ENCODE data around the gene CACNA1C.

Gene CACNA1C

GRCh38 chr12:2301531-2302461 lies 249.0 kb downstream of the CACNA1C start:
- DNase-seq: no peak

- no peak for DNase-seq
These were observed 250.2 kb downstream of the CACNA1C start for GRCh38 chr12:2302711-2303580.

- DNase-seq: no peak
These were observed 251.4 kb downstream of the CACNA1C start for GRCh38 chr12:2304223-2304622.

GRCh38 chr12:2306012-2306411 lies 253.2 kb downstream of the CACNA1C start:
- peak; percentile 71 for DNase-seq

- DNase-seq: no peak
These were observed 253.9 kb downstream of the CACNA1C start for GRCh38 chr12:2306735-2307134.

GRCh38 chr12:2307550-2307949 lies 254.8 kb downstream of the CACNA1C start:
- no peak for DNase-seq

GRCh38 chr12:2309647-2310046 lies 256.9 kb downstream of the CACNA1C start:
- no peak for DNase-seq

GRCh38 chr12:2311020-2311778 lies 258.4 kb downstream of the CACNA1C start:
- no peak for DNase-seq

GRCh38 chr12:2312175-2312574 lies 259.4 kb downstream of the CACNA1C start:
- DNase-seq: no peak

GRCh38 chr12:2312770-2313169 lies 260.0 kb downstream of the CACNA1C start:
- DNase-seq: no peak

- DNase-seq: no peak
These were observed 261.7 kb downstream of the CACNA1C start for GRCh38 chr12:2314492-2314891.

- DNase-seq: no peak
These were observed 265.0 kb downstream of the CACNA1C start for GRCh38 chr12:2317772-2318171.

GRCh38 chr12:2318286-2318685 lies 265.5 kb downstream of the CACNA1C start:
- DNase-seq: no peak

- DNase-seq: no peak
These were observed 266.3 kb downstream of the CACNA1C start for GRCh38 chr12:2319136-2319535.

GRCh38 chr12:2319737-2320506 lies 267.1 kb downstream of the CACNA1C start:
- DNase-seq: no peak

GRCh38 chr12:2320841-2321240 lies 268.1 kb downstream of the CACNA1C start:
- no peak for DNase-seq

GRCh38 chr12:2322554-2323120 lies 269.9 kb downstream of the CACNA1C start:
- DNase-seq: peak; percentile 62

GRCh38 chr12:2323532-2324255 lies 270.9 kb downstream of the CACNA1C start:
- no peak for DNase-seq

GRCh38 chr12:2324387-2324786 lies 271.6 kb downstream of the CACNA1C start:
- no peak for DNase-seq

- no peak for DNase-seq
These were observed 272.7 kb downstream of the CACNA1C start for GRCh38 chr12:2325519-2325918.

- no peak for DNase-seq
These were observed 273.7 kb downstream of the CACNA1C start for GRCh38 chr12:2326470-2326869.

All from NCI-H524 treated with DMSO at 0.1 percent for 48 hours (cell line).